Activated gamma-delta T cell treated with anti-CD3 and anti-CD28 coated beads, Interleukin-2, amount 50 U/mL, for 16 hours (primary cell): ENCODE measurements around the gene RMP24.
"Not testable (repeated sequence)": the region's sequence is repeated elsewhere in the genome, so short reads cannot be mapped to it uniquely, and the experiment has no call there.

Source experiments
- DNase-seq: peaks from one replicate; pipeline ENCODE4 v3.0.0-alpha.2; 2020; ENCODE audit warnings: low read depth

Gene RMP24

DNA sequence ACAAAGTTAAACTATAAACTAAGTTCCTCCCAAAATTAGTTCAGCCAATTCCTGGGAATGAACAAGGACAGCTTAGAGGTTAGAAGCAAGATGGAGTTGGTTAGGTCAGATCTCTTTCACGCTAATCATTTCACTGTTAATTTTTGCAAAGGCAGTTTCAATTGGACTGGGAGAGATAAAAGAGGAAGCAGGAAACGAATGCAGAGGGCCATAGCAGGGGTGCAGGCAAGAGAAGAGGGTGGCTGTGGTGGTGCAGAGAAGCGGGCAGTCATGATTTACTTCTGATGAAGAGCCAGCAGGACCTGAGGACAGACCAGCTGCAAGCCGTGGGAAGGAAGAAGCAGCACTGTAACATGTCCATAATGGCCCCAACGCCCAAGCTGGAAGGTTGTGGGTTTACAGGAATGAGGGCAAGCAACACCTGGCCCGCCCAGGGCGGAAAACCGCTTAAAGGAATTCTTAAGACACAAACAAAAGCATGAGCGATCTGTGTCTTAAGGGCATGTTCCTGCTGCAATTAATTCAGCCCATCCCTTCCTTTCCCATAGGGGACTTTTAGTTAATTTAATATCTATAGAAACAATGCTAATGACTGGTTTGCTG, 4.1 kb upstream of the RMP24 start:
- no peak for DNase-seq

DNA sequence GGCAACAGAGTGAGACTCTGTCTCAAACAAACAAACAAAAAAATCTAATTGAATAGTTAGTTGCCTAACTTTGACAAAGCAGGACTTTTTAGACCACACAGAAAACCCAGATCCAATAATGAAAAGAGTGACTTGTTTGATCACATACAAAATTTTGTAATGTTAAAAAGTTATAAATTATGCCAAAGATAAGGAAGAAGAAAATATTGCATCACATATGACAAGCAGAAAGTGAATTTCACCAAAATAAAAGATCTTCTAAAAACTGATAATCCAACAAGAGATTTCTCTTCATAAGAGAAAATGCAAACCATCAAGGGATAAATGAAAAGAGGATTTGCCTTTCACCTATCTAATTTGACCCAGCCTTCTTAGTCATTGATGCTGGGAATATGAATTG, 2.8 kb upstream of the RMP24 start:
- DNase-seq: no peak

DNA sequence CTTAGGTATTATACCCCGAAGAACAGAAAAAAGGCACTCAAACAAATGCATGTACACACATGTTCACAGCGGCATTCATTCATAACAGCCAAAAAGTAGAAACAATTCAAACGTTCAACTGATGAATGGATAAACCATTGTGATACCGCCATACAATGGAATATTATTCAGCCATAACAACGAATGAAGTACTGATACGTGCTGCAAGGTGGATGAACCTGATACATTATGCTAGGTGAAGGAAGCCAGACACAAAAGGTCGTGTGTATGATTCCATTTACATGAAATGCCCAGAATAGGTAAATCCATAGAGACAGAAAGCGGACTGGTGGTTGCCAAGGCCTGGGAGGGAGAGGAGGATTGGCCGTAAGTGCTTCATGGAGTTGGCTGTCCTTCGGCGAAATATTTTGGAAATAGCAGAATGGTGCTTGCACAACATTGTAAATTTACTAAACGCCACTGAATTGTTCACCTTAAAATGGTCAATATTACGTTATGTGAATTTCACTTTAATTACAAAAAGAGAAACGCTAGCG, 750 bp upstream of the RMP24 start:
- DNase-seq: no peak

GRCh38 chr18:35973650-35974049, 1.2 kb downstream of the RMP24 start:
- DNase-seq: no peak

DNA sequence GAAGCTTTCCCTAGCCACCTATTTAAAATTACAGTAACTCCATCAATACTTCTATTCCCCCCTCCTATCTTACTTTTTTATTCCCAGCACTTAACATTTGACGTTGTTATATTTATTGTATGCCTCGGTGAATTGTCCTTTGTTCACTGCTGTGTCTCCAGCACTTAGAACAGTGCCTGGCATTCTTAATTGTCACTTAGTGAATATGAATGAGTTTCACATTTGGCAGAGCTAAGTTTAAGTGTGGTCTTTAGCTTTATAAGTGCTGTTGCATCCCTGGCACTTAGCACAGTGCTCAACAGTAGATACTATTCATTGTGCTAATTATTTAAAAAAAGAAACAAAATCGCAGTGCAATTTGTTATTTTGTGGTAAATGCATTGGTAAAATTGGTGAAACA, 1.7 kb downstream of the RMP24 start:
- no peak for DNase-seq

DNA sequence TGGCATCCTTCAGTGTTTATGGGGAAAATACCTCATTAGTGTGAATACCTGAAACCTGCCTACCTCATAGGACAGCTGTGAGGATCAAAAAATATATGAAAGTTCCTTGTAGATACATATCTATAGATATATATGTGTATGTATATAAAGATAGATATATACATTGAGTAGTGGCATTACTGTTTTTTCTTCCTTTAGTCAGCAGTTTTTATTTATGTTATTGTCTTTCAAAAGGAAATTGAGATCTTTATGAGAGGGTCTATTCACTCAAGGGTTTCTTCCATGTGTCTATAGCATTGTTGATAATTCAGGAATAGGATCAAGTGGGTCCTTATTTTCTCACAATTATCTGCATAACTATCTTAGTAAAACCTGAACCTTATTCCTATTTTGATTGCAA, 6.6 kb downstream of the RMP24 start:
- DNase-seq: no peak

GRCh38 chr18:35982409-35983114, 10.1 kb downstream of the RMP24 start:
- DNase-seq: no peak

DNA sequence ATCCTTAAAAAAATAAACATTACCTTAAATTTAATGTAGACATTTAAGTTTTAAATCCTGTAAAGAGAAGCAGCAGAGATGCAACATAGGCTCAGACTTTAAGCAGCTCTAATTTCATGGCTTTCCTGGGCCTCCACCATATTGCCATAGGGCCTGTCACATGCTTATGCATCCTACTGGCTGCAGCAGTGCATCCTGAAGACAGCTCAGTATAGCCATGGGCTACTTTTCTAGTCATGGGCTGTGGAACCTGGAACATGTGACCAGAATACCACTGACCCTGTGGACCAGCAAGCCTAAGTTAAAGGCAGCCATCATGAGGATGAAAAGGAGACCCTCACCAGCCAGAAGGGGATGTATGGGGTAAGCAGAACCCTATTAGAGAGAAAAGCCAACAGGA, 10.7 kb downstream of the RMP24 start:
- no peak for DNase-seq

DNA sequence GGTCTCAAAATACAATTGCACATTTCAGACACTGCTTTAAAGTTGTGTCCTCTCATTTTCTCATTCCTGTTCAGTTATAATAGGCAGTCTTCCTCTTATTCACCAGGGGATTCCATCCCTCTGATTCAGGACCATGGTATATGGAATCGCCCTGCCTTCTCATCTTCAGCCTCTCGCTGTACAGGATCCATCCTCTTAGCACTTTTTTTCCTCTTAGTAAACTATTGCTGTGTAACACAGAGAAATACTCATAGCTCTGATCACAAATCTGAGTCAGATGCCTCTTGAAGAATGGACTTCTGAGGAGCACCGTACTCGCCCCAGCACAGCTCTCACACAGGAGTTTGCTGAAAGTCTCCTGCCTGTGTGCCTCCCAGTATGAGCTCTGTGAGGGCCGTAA, 11.3 kb downstream of the RMP24 start:
- DNase-seq: no peak

- no peak for DNase-seq
These were observed 19.2 kb downstream of the RMP24 start for GRCh38 chr18:35991696-35992095.

DNA sequence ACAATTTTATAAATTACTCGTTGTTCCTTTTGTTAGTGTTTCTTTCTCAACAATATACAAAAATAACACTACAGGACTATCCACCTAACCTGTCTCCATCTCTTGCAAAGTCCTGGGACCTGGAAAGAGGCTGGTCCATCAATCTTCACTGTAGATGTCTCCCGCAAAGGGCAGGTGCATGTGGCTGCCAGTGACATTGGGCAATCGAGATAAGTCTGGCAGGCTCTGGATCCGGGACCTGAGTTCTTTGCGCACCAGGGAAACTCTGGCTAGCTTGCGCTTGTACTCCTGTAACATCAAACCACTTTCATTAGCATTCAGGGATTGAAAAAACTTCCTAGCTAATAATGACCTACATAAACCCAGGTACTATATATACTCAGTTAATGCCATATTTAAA, 20.5 kb downstream of the RMP24 start:
- DNase-seq: no peak

GRCh38 chr18:35998967-35999366, 26.5 kb downstream of the RMP24 start:
- DNase-seq: no peak

DNA sequence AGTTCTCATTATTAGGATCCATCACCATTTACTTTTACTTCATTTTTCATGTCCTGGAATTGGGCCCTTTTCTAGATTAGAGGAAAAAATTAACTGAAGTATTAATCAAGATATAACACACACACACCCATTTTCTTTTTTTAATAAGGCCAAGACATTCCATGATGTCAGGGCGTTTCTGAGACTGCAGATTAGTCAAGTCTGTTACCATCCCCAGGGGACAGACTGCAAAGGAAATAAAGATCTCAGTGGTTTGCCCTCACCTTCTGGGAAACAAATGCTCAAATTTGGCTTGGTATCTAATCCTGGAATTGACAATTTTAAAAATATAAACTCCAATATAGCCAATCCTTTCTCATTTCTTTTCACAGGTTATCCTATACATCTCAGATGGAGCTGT, 27.4 kb downstream of the RMP24 start:
- DNase-seq: no peak

- DNase-seq: no peak
These were observed 34.5 kb downstream of the RMP24 start for GRCh38 chr18:36006997-36007396.

- no peak for DNase-seq
These were observed 36.7 kb downstream of the RMP24 start for GRCh38 chr18:36009214-36009613.

DNA sequence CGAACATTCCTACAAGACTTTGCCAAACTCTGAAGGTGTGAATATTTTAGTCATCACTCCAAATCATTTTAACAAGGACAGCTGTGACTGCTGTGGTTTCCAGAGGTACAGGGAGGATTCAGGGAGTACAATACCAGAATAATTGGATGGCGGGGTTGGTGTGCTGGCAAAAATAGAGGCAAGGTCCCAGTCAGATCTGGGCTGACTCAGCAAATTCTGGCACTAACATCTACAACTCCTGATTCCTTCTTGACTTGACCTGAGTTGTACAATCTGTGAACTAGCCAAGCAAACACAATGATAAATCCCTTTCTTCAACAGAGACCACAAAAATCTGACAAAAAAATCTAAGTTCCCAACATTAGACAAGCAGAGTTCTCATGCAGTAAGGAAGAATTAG, 40.4 kb downstream of the RMP24 start:
- no peak for DNase-seq

DNA sequence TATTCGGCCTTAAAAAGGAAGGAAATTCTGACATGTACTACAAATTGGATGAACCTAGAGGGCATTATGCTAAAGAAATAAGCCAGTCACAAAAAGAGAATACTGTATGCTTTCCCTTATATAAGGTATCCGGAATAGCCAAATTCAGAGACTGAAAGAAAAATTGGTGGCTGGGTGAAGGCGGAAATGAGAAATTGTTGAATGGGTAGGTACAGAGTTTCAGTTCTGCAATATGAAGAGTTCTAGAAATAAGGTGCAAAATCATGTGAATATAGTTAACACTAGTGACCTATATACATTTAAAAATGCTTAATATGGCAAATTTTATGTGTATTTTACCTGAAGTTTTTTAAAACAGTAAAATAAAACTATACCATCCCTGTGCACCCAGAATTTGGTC, 43.1 kb downstream of the RMP24 start:
- DNase-seq: no peak

DNA sequence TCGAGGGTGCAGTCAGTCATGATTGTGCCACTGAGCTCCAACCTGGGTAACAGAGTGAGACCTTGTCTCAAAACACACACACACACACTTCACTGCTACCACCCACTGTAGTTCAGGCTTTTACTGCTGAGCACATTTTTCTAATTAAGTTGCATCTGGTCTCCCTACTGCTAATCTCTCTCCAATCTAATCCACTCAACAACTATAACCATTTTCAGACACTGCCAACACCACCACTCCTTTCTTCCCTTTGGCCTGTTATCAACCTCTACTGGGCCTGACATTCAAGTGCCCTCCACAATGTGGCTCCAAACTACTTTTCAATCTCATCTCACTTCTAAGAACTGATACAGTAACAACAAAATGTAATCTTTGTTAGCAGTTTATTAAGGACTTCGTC, 44.8 kb downstream of the RMP24 start:
- no peak for DNase-seq

- no peak for DNase-seq
These were observed 47.8 kb downstream of the RMP24 start for GRCh38 chr18:36020174-36020711.

DNA sequence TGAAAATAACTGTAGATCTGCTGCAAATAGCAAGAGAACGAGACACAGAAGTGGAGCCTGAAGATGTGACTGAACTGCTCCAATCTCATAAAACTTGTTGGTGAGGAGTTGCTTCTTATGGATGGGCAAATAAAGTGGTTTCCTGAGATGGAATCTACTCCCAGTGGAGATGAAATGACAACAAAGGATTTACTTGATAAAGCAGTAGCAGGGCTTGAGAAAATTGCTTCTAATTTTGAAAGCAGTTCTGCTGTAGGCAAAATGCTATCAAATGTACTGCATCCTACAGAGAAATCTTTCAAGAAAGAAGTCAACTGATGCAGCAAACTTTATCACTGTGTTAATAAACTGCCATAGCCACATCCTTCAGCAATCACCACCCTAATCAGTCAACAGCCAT, 50.9 kb downstream of the RMP24 start:
- DNase-seq: no peak

- not testable (repeated sequence) for DNase-seq
These were observed 51.8 kb downstream of the RMP24 start for GRCh38 chr18:36024241-36024640.

- DNase-seq: no peak
These were observed 52.5 kb downstream of the RMP24 start for GRCh38 chr18:36025025-36025424.

DNA sequence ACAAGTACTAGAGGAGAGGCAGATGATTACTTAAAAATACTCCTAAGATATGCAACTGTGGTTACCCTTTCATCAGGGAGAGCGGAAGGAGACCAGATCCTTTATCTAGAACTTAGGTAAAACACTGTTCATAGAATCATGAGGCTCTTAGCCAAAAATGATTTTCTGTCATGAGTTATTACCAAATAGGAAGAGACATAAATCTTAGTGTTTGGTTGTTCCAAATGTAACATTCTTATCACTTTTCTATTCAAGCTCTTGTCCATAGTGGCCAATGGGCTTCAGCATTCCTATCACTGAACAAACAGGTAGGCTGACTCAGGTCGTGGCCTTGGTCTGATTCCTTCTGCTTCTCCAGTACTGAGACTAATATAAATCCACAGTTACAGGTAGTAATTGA, 56.4 kb downstream of the RMP24 start:
- DNase-seq: no peak
